ENCODE measurements around the gene CLDN1.

DNA sequence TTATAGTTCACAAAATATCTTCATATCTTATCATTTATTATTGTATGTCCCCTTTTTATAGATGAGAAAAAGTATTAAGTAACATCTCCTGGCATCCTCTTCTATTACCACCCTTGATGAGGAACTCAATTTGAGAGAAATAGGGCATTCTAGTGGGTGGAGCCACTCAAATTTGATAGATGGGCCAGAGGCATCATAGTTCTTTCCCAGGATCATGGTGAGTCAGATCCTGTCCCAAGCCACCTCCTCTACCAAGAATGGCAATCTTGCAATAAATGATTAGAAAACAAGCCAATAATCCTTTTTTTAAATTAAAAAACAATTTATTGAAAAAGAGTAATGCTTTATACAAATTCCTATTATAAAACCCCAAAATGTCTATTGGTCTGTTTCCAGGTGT, 16.8 kb downstream of the CLDN1 start:
- TF ChIP-seq POLR2A (IDR thresholded peaks at IDR 0.05) = no peak
- TF ChIP-seq, protein P1, sequence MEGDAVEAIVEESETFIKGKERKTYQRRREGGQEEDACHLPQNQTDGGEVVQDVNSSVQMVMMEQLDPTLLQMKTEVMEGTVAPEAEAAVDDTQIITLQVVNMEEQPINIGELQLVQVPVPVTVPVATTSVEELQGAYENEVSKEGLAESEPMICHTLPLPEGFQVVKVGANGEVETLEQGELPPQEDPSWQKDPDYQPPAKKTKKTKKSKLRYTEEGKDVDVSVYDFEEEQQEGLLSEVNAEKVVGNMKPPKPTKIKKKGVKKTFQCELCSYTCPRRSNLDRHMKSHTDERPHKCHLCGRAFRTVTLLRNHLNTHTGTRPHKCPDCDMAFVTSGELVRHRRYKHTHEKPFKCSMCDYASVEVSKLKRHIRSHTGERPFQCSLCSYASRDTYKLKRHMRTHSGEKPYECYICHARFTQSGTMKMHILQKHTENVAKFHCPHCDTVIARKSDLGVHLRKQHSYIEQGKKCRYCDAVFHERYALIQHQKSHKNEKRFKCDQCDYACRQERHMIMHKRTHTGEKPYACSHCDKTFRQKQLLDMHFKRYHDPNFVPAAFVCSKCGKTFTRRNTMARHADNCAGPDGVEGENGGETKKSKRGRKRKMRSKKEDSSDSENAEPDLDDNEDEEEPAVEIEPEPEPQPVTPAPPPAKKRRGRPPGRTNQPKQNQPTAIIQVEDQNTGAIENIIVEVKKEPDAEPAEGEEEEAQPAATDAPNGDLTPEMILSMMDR (IDR thresholded peaks at IDR 0.05) = no peak
